Suprapubic skin (tissue), 4 donors: ENCODE results near the gene LMBRD1. TPM values are rescaled to one million over a fixed set of nuclear protein-coding genes. Genes with fewer than 3 reads are reported as not detected.
"Not testable (repeated sequence)": the region's sequence is repeated elsewhere in the genome, so short reads cannot be mapped to it uniquely, and the experiment has no call there.

Experiments used
- DNase-seq, 2 donors: peaks; one replicate each; pipeline ENCODE4 v3.0.0-alpha.2; 2019; ENCODE audit warnings: low spot score in 2 of 2
- H3K27ac ChIP-seq: fragments of 200-600 bp; sonication (generic); one replicate; pipeline ENCODE4 v1.5.1; 2019
- H3K27me3 ChIP-seq: fragments of 200-600 bp; sonication (generic); one replicate; pipeline ENCODE4 v1.5.1; 2019
- H3K36me3 ChIP-seq: fragments of 200-600 bp; sonication (generic); one replicate; pipeline ENCODE4 v1.5.1; 2019
- H3K4me1 ChIP-seq: fragments of 200-600 bp; sonication (generic); one replicate; pipeline ENCODE4 v1.5.1; 2019
- H3K4me3 ChIP-seq: fragments of 200-600 bp; sonication (generic); one replicate; pipeline ENCODE4 v1.5.1; 2019; ENCODE audit warnings: mild to moderate bottlenecking
- H3K9me3 ChIP-seq: fragments of 200-600 bp; sonication (generic); one replicate; pipeline ENCODE4 v1.5.1; 2019
- CTCF ChIP-seq, 2 donors: fragments of 200-600 bp in 1 of 2; fragments of 450-650 bp in 1 of 2; sonication (generic) in 1 of 2; IDR thresholded peaks; one replicate each; pipeline ENCODE4 v1.5.1; 2016 to 2019; ENCODE audit warnings: antibody characterized with exemption in 2 of 2, mild to moderate bottlenecking in 1 of 2, moderate library complexity in 1 of 2
- EP300 ChIP-seq: sonication (generic); formaldehyde crosslinking; IDR thresholded peaks from one replicate; pipeline ENCODE4 v1.6.1; 2017; ENCODE audit warnings: antibody characterized with exemption
- POLR2A ChIP-seq, 2 donors: fragments of 450-650 bp; IDR thresholded peaks; one replicate each; pipeline ENCODE4 v1.6.1; 2017; ENCODE audit warnings: antibody characterized with exemption in 2 of 2, mild to moderate bottlenecking in 2 of 2, moderate library complexity in 2 of 2
- POLR2AphosphoS5 ChIP-seq, 3 donors: sonication (generic); formaldehyde crosslinking; IDR thresholded peaks; one replicate each; pipeline ENCODE4 v1.6.1; 2017; ENCODE audit warnings: antibody characterized with exemption in 3 of 3
- WGBS: methylation state at CpG from one replicate; pipeline ENCODE4 v1.1.5; 2018; 5-methylcytosine and 5-hydroxymethylcytosine counted together
- total RNA-seq, 4 donors: library from RNA; depleted of rRNA; stranded (reverse); fragments of >200 nt; gene quantifications; one replicate each; pipeline ENCODE4 v1.1.0, GENCODE V29; 2016

LMBRD1 gene
- total RNA-seq, 4 donors from 2014 or later = 43.5 to 58.6 (median 47.5) TPM

- Histone ChIP-seq H3K9me3 (no peaks in the 10 kb centered on the region), H3K4me3 (no peak overlapping the region), H3K27ac (no peak overlapping the region), H3K36me3 (no peaks in the 10 kb centered on the region), H3K4me1 (no peaks in the 10 kb centered on the region), H3K27me3 (no peaks in the 10 kb centered on the region)
- DNase-seq = no peak
- no peak for TF ChIP-seq EP300
- no peak for TF ChIP-seq POLR2A (IDR thresholded peaks at IDR 0.05)
- TF ChIP-seq CTCF (IDR thresholded peaks at IDR 0.05) = no peak
- TF ChIP-seq POLR2AphosphoS5 (IDR thresholded peaks at IDR 0.05) = no peak
These were observed 35.7 kb upstream of the LMBRD1 start for GRCh38 chr6:69832558-69832957.

DNA sequence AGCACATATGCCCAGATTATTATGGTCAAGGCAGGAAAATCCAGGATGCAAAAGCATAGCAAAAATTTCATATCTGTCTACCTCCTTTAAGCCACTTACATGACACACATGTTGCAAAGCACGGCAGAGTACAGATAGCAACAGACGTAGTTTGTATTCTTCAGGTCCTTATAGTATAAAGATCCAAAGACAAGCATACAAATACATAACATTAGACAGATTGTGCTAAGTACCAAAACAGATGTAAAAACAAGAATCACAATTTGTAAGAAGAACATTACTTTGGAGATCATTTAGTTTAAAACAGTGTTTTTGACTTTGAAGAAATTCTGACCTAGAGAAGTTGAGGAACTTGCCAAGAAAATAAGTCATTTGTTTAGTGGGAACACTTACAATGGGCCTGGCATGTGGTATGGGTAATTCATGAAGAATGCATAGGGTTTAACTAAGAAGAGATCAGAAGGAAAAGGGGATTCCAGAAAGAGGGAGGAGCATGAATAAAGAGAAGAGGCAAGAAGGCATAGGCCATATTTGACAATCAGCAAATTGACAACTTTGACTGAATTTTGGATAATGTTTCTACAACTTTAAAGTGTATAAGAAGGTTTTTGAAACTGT lies 30.6 kb upstream of the LMBRD1 start:
- 38% methylated on average over 2 of the region's 2 CpGs for WGBS
- TF ChIP-seq CTCF (IDR thresholded peaks at IDR 0.05) = no peak
- H3K27me3 ChIP-seq = no peaks in the 10 kb centered on the region
- H3K9me3 ChIP-seq = no peaks in the 10 kb centered on the region
- no peaks in the 10 kb centered on the region for H3K4me1 ChIP-seq
- no peaks in the 10 kb centered on the region for H3K36me3 ChIP-seq
- no peak for DNase-seq
- H3K4me3 ChIP-seq = no peak overlapping the region
- no peak overlapping the region for H3K27ac ChIP-seq

DNA sequence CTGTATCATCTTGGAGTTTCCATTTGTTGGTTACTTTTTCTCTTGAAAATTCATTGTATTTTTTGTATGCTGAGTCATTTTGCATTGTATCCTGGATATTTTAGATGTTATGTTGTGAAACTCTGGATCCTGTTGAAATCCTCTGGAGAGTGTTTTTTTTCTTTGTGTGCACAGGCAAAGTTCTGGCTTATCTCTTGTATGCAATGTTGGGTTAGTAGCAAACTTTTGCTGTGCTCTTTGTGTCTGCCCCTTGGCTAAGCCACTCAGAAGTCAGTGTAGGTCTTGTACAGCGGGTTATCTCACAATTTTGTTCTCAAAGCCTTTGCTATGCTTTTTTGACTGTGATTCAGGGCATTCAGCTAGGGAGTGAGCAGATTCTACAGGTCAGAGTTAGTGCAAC lies 29.1 kb upstream of the LMBRD1 start:
- Histone ChIP-seq H3K9me3 (no peaks in the 10 kb centered on the region), H3K4me3 (no peak overlapping the region), H3K27me3 (no peaks in the 10 kb centered on the region), H3K27ac (no peak overlapping the region), H3K36me3 (no peaks in the 10 kb centered on the region), H3K4me1 (no peaks in the 10 kb centered on the region)
- no peak for DNase-seq
- 94% methylated on average over 1 of the region's 1 CpG for WGBS
- TF ChIP-seq EP300 = no peak
- no peak for TF ChIP-seq CTCF (IDR thresholded peaks at IDR 0.05)
- TF ChIP-seq POLR2AphosphoS5 (IDR thresholded peaks at IDR 0.05) = no peak
- TF ChIP-seq POLR2A (IDR thresholded peaks at IDR 0.05) = no peak

DNA sequence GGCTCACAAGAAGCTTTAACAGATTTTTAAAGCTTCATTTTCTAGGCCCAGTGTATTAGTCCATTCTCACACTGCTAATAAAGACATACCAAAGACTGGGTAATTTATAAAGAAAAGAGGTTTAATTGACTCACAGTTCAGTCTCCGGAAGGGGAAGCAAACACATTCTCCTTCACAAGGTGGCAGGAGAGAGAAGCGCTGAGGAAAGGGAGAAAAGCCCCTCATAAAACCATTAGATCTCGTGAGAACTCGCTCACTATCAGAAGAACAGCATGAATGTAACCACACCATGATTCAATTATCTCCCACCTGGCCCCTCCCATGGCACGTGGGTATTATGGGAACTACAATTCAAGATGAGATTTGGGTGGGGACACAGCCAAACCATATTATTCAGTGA lies 27.5 kb upstream of the LMBRD1 start:
- WGBS = 79% methylated on average over 5 of the region's 5 CpGs
- H3K27ac ChIP-seq, H3K36me3 ChIP-seq, H3K4me3 ChIP-seq, H3K27me3 ChIP-seq, DNase-seq, H3K4me1 ChIP-seq, H3K9me3 ChIP-seq: not testable (repeated sequence)

DNA sequence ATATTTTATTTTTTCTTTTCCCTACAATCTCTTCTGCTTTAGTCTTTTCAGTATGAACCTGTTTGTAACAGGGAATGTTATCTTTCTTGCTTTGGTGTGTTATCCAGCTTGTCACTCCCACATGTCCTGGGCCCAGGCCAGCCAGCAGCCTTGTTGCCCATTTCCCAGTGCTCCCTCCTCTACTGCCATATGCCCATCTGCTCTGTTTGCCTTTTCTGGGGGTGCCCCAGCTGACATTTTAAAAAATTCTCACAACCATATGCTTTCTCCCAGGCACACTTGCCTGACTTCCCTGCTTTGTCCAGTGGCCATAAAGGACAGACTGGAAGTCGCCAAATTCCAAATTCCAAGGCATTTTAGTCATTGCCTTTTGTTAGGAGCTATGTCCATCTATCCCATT lies 23.6 kb upstream of the LMBRD1 start:
- Histone ChIP-seq H3K27ac (no peak overlapping the region), H3K27me3 (no peaks in the 10 kb centered on the region), H3K4me1 (no peaks in the 10 kb centered on the region), H3K4me3 (no peak overlapping the region), H3K9me3 (no peaks in the 10 kb centered on the region), H3K36me3 (no peaks in the 10 kb centered on the region)
- TF ChIP-seq CTCF (IDR thresholded peaks at IDR 0.05) = no peak
- no peak for TF ChIP-seq EP300
- TF ChIP-seq POLR2AphosphoS5 (IDR thresholded peaks at IDR 0.05) = no peak
- TF ChIP-seq POLR2A (IDR thresholded peaks at IDR 0.05) = no peak
- no peak for DNase-seq
- WGBS = 92% methylated on average over 1 of the region's 1 CpG

DNA sequence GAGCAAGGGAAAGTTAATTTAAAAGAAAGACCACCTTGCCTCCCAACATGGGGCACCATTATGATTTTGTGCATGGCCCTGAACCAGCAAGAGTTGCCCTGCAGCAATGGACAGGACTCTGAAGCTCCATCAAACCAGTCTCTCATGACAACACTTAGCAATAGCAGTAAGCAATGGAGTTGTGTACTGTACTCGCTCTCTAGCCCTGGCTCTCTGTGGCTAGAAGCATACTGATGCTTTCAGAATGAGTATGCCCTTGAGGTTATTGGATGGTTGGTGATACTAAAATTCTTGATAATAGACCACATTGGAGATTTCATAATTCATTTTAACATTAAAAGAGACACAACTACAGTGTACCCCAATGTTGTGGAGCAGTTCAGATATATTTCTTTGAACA lies 23.2 kb upstream of the LMBRD1 start:
- DNase-seq = no peak
- H3K27me3 ChIP-seq = no peaks in the 10 kb centered on the region
- H3K9me3 ChIP-seq = no peaks in the 10 kb centered on the region
- TF ChIP-seq POLR2AphosphoS5 (IDR thresholded peaks at IDR 0.05) (no peak), POLR2A (IDR thresholded peaks at IDR 0.05) (no peak), CTCF (IDR thresholded peaks at IDR 0.05) (no peak), EP300 (no peak)
- H3K36me3 ChIP-seq = no peaks in the 10 kb centered on the region
- no peaks in the 10 kb centered on the region for H3K4me1 ChIP-seq
- 100% methylated on average over 1 of the region's 1 CpG for WGBS
- no peak overlapping the region for H3K27ac ChIP-seq
- no peak overlapping the region for H3K4me3 ChIP-seq
